Activated naive CD8-positive, alpha-beta T cell treated with anti-CD3 and anti-CD28 coated beads, Interleukin-2, amount 10 ng/mL, durations not matched to agents 7 days and 5 days (primary cell): ENCODE data around the gene RFK. TPM values are rescaled to one million over a fixed set of nuclear protein-coding genes. Genes with fewer than 3 reads are reported as not detected.
"Not testable (repeated sequence)": the region's sequence is repeated elsewhere in the genome, so short reads cannot be mapped to it uniquely, and the experiment has no call there.

Experiments
- ATAC-seq: fragments of 150-1000 bp; cut with Tn5 transposase; one replicate; pipeline ENCODE4 v1.10.0; 2021; ENCODE audit warnings: low read depth, moderate library complexity
- POLR2A ChIA-PET: fragments of 350-600 bp; sonication (Branson Sonifier 250); formaldehyde crosslinking; loops from one replicate; lab custom pipeline; 2021; ENCODE audit warnings: antibody characterized with exemption; lab: Charles Lee
- DNase-seq: peaks from one replicate; pipeline ENCODE4 v3.0.0; 2021
- H3K27ac Mint-ChIP-seq: one replicate; pipeline ENCODE4 v1.8.0; 2022; ENCODE audit warnings: mild to moderate bottlenecking, mixed read lengths
- H3K27me3 Mint-ChIP-seq: one replicate; pipeline ENCODE4 v1.8.0; 2022; ENCODE audit warnings: mild to moderate bottlenecking, moderate library complexity, mixed read lengths
- H3K36me3 Mint-ChIP-seq: one replicate; pipeline ENCODE4 v1.8.0; 2021; ENCODE audit warnings: mild to moderate bottlenecking, mixed read lengths
- H3K4me1 Mint-ChIP-seq: one replicate; pipeline ENCODE4 v1.8.0; 2021; ENCODE audit warnings: mixed read lengths
- H3K4me3 Mint-ChIP-seq: one replicate; pipeline ENCODE4 v1.8.0; 2022; ENCODE audit warnings: mild to moderate bottlenecking, moderate library complexity, mixed read lengths
- H3K9me3 Mint-ChIP-seq: one replicate; pipeline ENCODE4 v1.8.0; 2021; ENCODE audit warnings: mixed read lengths
- total RNA-seq, 2 experiments: library from RNA; stranded (reverse); gene quantifications; one replicate each; pipeline ENCODE4 v1.2.3, GENCODE V29; 2021

RFK gene
- total RNA-seq: 10 to 100 TPM; 12.8 to 13.9 TPM

GRCh38 chr9:76394195-76394959, at the start of gene RFK:
RFK (minus strand) TSS chr9:76394426; CDS start chr9:76394171, 255 bp downstream.
- H3K9me3 Mint-ChIP-seq: no peaks in the 10 kb centered on the region
- peaks cover 13% of the 10 kb centered on the region for H3K36me3 Mint-ChIP-seq
- POLR2A ChIA-PET: interaction anchor here (0.5 to 2.3 kb wide), 21 partner anchors 10 to 1444 kb away, joined by 3 to 14 read pairs (median 4); partner anchors contain the start of genes C9orf40, CARNMT1, GCNT1 and PCSK5
- no peaks in the 10 kb centered on the region for H3K27me3 Mint-ChIP-seq
- peak within 1 kb of the TSS; percentile 98 for H3K4me3 Mint-ChIP-seq
- H3K4me1 Mint-ChIP-seq: peaks cover 16% of the 10 kb centered on the region
- DNase-seq (peak; percentile 94), ATAC-seq (peak; percentile 91)
- peak within 1 kb of the TSS; percentile 98 for H3K27ac Mint-ChIP-seq

GRCh38 chr9:76443887-76444286, 49.7 kb upstream of the RFK start:
- Mint-ChIP-seq H3K36me3 (peaks cover 2% of the 10 kb centered on the region), H3K4me3 (no peak overlapping the region), H3K9me3 (no peaks in the 10 kb centered on the region), H3K4me1 (peaks cover 23% of the 10 kb centered on the region), H3K27me3 (no peaks in the 10 kb centered on the region), H3K27ac (no peak overlapping the region)
- DNase-seq (no peak), ATAC-seq (no peak)
- POLR2A ChIA-PET: no interaction called here

- Mint-ChIP-seq H3K4me3 (no peak overlapping the region), H3K4me1 (peaks cover 31% of the 10 kb centered on the region), H3K36me3 (peaks cover 4% of the 10 kb centered on the region), H3K27ac (peak overlapping the region; percentile 13), H3K9me3 (no peaks in the 10 kb centered on the region), H3K27me3 (no peaks in the 10 kb centered on the region)
- ATAC-seq (peak; percentile 53), DNase-seq (no peak)
- POLR2A ChIA-PET: interaction anchor here (1.2 kb wide), 1 partner anchor 47 kb away, joined by 4 read pairs; the partner anchor contains the start of gene RFK
These were observed 47.5 kb upstream of the RFK start for GRCh38 chr9:76441551-76442322.

GRCh38 chr9:76438841-76439588, 44.8 kb upstream of the RFK start:
- POLR2A ChIA-PET: interaction anchor here (0.6 kb wide), 1 partner anchor 418 kb away, joined by 3 read pairs; no protein-coding TSS in a partner anchor
- DNase-seq (no peak), ATAC-seq (peak; percentile 40)
- Mint-ChIP-seq H3K36me3 (peaks cover 4% of the 10 kb centered on the region), H3K9me3 (no peaks in the 10 kb centered on the region), H3K27ac (no peak overlapping the region), H3K27me3 (no peaks in the 10 kb centered on the region), H3K4me1 (peaks cover 31% of the 10 kb centered on the region), H3K4me3 (no peak overlapping the region)

- H3K9me3 Mint-ChIP-seq, H3K4me3 Mint-ChIP-seq, H3K36me3 Mint-ChIP-seq, POLR2A ChIA-PET, ATAC-seq, H3K27me3 Mint-ChIP-seq, H3K27ac Mint-ChIP-seq, DNase-seq: not testable (repeated sequence)
- peaks cover 29% of the 10 kb centered on the region for H3K4me1 Mint-ChIP-seq
These were observed 42.9 kb upstream of the RFK start for GRCh38 chr9:76437017-76437699.

GRCh38 chr9:76434897-76435296, 40.7 kb upstream of the RFK start:
- H3K4me3 Mint-ChIP-seq, H3K36me3 Mint-ChIP-seq, H3K27me3 Mint-ChIP-seq, POLR2A ChIA-PET, DNase-seq, H3K9me3 Mint-ChIP-seq, ATAC-seq, H3K27ac Mint-ChIP-seq: not testable (repeated sequence)
- peaks cover 15% of the 10 kb centered on the region for H3K4me1 Mint-ChIP-seq

GRCh38 chr9:76433836-76434235, 39.6 kb upstream of the RFK start:
- H3K27ac Mint-ChIP-seq: no peak overlapping the region
- DNase-seq (no peak), ATAC-seq (no peak)
- no peaks in the 10 kb centered on the region for H3K27me3 Mint-ChIP-seq
- H3K4me1 Mint-ChIP-seq: peaks cover 10% of the 10 kb centered on the region
- peaks cover 2% of the 10 kb centered on the region for H3K36me3 Mint-ChIP-seq
- no peak overlapping the region for H3K4me3 Mint-ChIP-seq
- H3K9me3 Mint-ChIP-seq: no peaks in the 10 kb centered on the region
- POLR2A ChIA-PET: no interaction called here

- DNase-seq (no peak), ATAC-seq (no peak)
- Mint-ChIP-seq H3K27ac (no peak overlapping the region), H3K9me3 (no peaks in the 10 kb centered on the region), H3K36me3 (peaks cover 2% of the 10 kb centered on the region), H3K27me3 (no peaks in the 10 kb centered on the region), H3K4me3 (no peak overlapping the region), H3K4me1 (peaks cover 7% of the 10 kb centered on the region)
- POLR2A ChIA-PET: no interaction called here
These were observed 39.2 kb upstream of the RFK start for GRCh38 chr9:76433406-76433805.

GRCh38 chr9:76431601-76432000, 37.4 kb upstream of the RFK start:
- POLR2A ChIA-PET: no interaction called here
- Mint-ChIP-seq H3K4me1 (peaks cover 2% of the 10 kb centered on the region), H3K4me3 (no peak overlapping the region), H3K9me3 (no peaks in the 10 kb centered on the region), H3K27ac (no peak overlapping the region), H3K36me3 (no peaks in the 10 kb centered on the region), H3K27me3 (no peaks in the 10 kb centered on the region)
- ATAC-seq (no peak), DNase-seq (no peak)

- no peaks in the 10 kb centered on the region for H3K9me3 Mint-ChIP-seq
- H3K27ac Mint-ChIP-seq: no peak overlapping the region
- no peak overlapping the region for H3K4me3 Mint-ChIP-seq
- no peaks in the 10 kb centered on the region for H3K27me3 Mint-ChIP-seq
- H3K4me1 Mint-ChIP-seq: peaks cover 5% of the 10 kb centered on the region
- no peaks in the 10 kb centered on the region for H3K36me3 Mint-ChIP-seq
- POLR2A ChIA-PET: no interaction called here
- DNase-seq (no peak), ATAC-seq (no peak)
These were observed 32.7 kb upstream of the RFK start for GRCh38 chr9:76426807-76427419.

- POLR2A ChIA-PET: no interaction called here
- H3K9me3 Mint-ChIP-seq: no peaks in the 10 kb centered on the region
- H3K27me3 Mint-ChIP-seq: no peaks in the 10 kb centered on the region
- DNase-seq (no peak), ATAC-seq (no peak)
- peaks cover 5% of the 10 kb centered on the region for H3K4me1 Mint-ChIP-seq
- no peak overlapping the region for H3K27ac Mint-ChIP-seq
- H3K4me3 Mint-ChIP-seq: no peak overlapping the region
- H3K36me3 Mint-ChIP-seq: no peaks in the 10 kb centered on the region
These were observed 31.6 kb upstream of the RFK start for GRCh38 chr9:76425677-76426453.

GRCh38 chr9:76424491-76424890, 30.3 kb upstream of the RFK start:
- Mint-ChIP-seq H3K4me1 (peaks cover 5% of the 10 kb centered on the region), H3K4me3 (no peak overlapping the region), H3K36me3 (no peaks in the 10 kb centered on the region), H3K27me3 (no peaks in the 10 kb centered on the region), H3K9me3 (no peaks in the 10 kb centered on the region), H3K27ac (no peak overlapping the region)
- POLR2A ChIA-PET: no interaction called here
- ATAC-seq: no peak
- no peak for DNase-seq
